GM12878 (cell line): Measurements from ENCODE around the gene CAMKK1. TPM values are rescaled to one million over a fixed set of nuclear protein-coding genes. Genes with fewer than 3 reads are reported as not detected.

ENCODE experiments used
- ATAC-seq: fragments of 200-7000 bp; cut with Tn5 transposase; 3 replicates; pipeline ENCODE4 v1.9.1; 2020; ENCODE audit warnings: mild to moderate bottlenecking, moderate library complexity
- BruUV-seq: library from RNA; stranded (reverse); fragments of 400-500 nt; replicated peaks from 2 replicates; lab custom pipeline; 2021; lab: Mats Ljungman, UMichigan
- CTCF ChIA-PET: fragments of 300-600 bp; sonication (Branson Sonifier 250); formaldehyde crosslinking; extraction: SDS; loops from one replicate; lab custom pipeline; 2021; ENCODE audit warnings: inconsistent platforms; lab: Yijun Ruan, JAX
- POLR2A ChIA-PET: fragments of 350-600 bp; formaldehyde crosslinking; extraction: SDS; loops from one replicate; lab custom pipeline; 2021; ENCODE audit warnings: inconsistent platforms; lab: Charles Lee
- RAD21 ChIA-PET: fragments of 300-600 bp; sonication (Branson Sonifier 250); formaldehyde crosslinking; loops from one replicate; lab custom pipeline; 2023; ENCODE audit warnings: antibody characterized with exemption; ENCODE audit not compliant: unreplicated experiment; lab: Charles Lee
- SMC1A ChIA-PET: fragments of 300-600 bp; sonication (Branson Sonifier 250); formaldehyde crosslinking; loops from one replicate; lab custom pipeline; 2023; ENCODE audit not compliant: unreplicated experiment, uncharacterized antibody; lab: Charles Lee
- DNase-seq: peaks from one replicate; pipeline ENCODE4 v3.0.0-alpha.2; 2011; ENCODE audit warnings: low read depth, low spot score
- FAIRE-seq: peaks from 3 replicates; lab custom pipeline; 2011; peaks lifted over from hg19 to GRCh38; lab: Jason Lieb, UNC
- H2AFZ ChIP-seq: 2 replicates; pipeline ENCODE4 v1.6.0; 2011; ENCODE audit warnings: low read depth, low read length, control low read depth; ENCODE audit not compliant: control insufficient read depth
- H3K27ac ChIP-seq: 2 replicates; pipeline ENCODE4 v1.5.1; 2011; ENCODE audit warnings: control low read depth; ENCODE audit not compliant: control insufficient read depth, insufficient read depth
- H3K27me3 ChIP-seq, 2 experiments: replicated peaks in 1 of 2; 2 replicates each; pipeline versions ENCODE4 v1.6.0 to v1.6.1; 2011; ENCODE audit warnings: low read length in 1 of 2; ENCODE audit not compliant: control insufficient read depth in 2 of 2, insufficient read depth in 2 of 2
- H3K36me3 ChIP-seq, 2 experiments: 2 replicates each; pipeline ENCODE4 v1.5.1; 2011; ENCODE audit warnings: low read length in 1 of 2; ENCODE audit not compliant: control insufficient read depth in 2 of 2, insufficient read depth in 2 of 2
- H3K4me1 ChIP-seq: 2 replicates; pipeline ENCODE4 v1.6.1; 2011; ENCODE audit warnings: mild to moderate bottlenecking, low read length, moderate library complexity, mixed read lengths; ENCODE audit not compliant: control insufficient read depth, insufficient read depth
- H3K4me2 ChIP-seq: 2 replicates; pipeline ENCODE4 v1.6.0; 2011; ENCODE audit warnings: control low read depth; ENCODE audit not compliant: control insufficient read depth, insufficient read depth
- H3K4me3 ChIP-seq: fragments of 200-600 bp; sonication (generic); 2 replicates; pipeline ENCODE4 v1.5.1; 2016
- H3K79me2 ChIP-seq: 2 replicates; pipeline ENCODE4 v1.6.0; 2011; ENCODE audit warnings: low read length; ENCODE audit not compliant: control insufficient read depth, insufficient read depth
- H3K9ac ChIP-seq: 2 replicates; pipeline ENCODE4 v1.8.0; 2011; ENCODE audit warnings: low read length, control low read depth, mixed read lengths; ENCODE audit not compliant: control insufficient read depth, insufficient read depth
- H3K9me3 ChIP-seq: replicated peaks from 3 replicates; pipeline ENCODE4 v1.5.1; 2011; ENCODE audit warnings: mild to moderate bottlenecking, low read length; ENCODE audit not compliant: control insufficient read depth, insufficient read depth
- H4K20me1 ChIP-seq: 2 replicates; pipeline ENCODE4 v1.6.0; 2011; ENCODE audit not compliant: control insufficient read depth, insufficient read depth
- BMI1 ChIP-seq: fragments of 450-650 bp; IDR thresholded peaks from 2 replicates; pipeline ENCODE4 v1.6.1; 2016; ENCODE audit warnings: mild to moderate bottlenecking, moderate library complexity, borderline replicate concordance
- CBFB ChIP-seq: IDR thresholded peaks from 2 replicates; pipeline ENCODE4 v1.6.1; 2016; ENCODE audit warnings: antibody characterized with exemption, low read depth
- JUNB ChIP-seq: IDR thresholded peaks from 2 replicates; pipeline ENCODE4 v1.6.1; 2016; ENCODE audit warnings: antibody characterized with exemption, mild to moderate bottlenecking
- MXI1 ChIP-seq: fragments of 150-350 bp; IDR thresholded peaks from 2 replicates; pipeline ENCODE4 v1.6.1; 2011; ENCODE audit warnings: low read depth, mild to moderate bottlenecking, inconsistent platforms, low read length, improper control_type of control experiment
- NFYA ChIP-seq: IDR thresholded peaks from 2 replicates; pipeline ENCODE4 v1.6.1; 2011; ENCODE audit warnings: low read depth, mild to moderate bottlenecking, low read length, improper control_type of control experiment, borderline replicate concordance
- PML ChIP-seq: IDR thresholded peaks from 2 replicates; pipeline ENCODE4 v1.6.1; 2012; ENCODE audit warnings: low read length, inconsistent platforms
- RAD51 ChIP-seq: fragments of 450-650 bp; IDR thresholded peaks from 2 replicates; pipeline ENCODE4 v1.6.1; 2016; ENCODE audit warnings: moderate library complexity, mild to moderate bottlenecking, inconsistent platforms
- SMAD5 ChIP-seq: IDR thresholded peaks from 2 replicates; pipeline ENCODE4 v1.6.1; 2016; ENCODE audit warnings: antibody characterized with exemption, low read depth
- SPI1 ChIP-seq: IDR thresholded peaks from 2 replicates; pipeline ENCODE4 v1.6.1; 2011; ENCODE audit warnings: low read depth, mild to moderate bottlenecking, low read length, moderate library complexity, borderline replicate concordance; ENCODE audit not compliant: insufficient read depth
- SRF ChIP-seq, 2 experiments: IDR thresholded peaks; 2 replicates each; pipeline ENCODE4 v1.6.1; 2011; ENCODE audit warnings: low read depth in 2 of 2, low read length in 2 of 2, mild to moderate bottlenecking in 1 of 2, moderate library complexity in 1 of 2
- TCF3 ChIP-seq: IDR thresholded peaks from 2 replicates; pipeline ENCODE4 v1.6.1; 2012; ENCODE audit warnings: low read depth, mild to moderate bottlenecking, low read length, borderline replicate concordance; ENCODE audit not compliant: insufficient read depth
- ZNF622 ChIP-seq: fragments of 450-650 bp; IDR thresholded peaks from 2 replicates; pipeline ENCODE4 v1.6.1; 2017; ENCODE audit warnings: mild to moderate bottlenecking, inconsistent platforms
- ZNF687 ChIP-seq: fragments of 450-650 bp; IDR thresholded peaks from 2 replicates; pipeline ENCODE4 v1.6.1; 2017; ENCODE audit warnings: mild to moderate bottlenecking, moderate library complexity
- WGBS: methylation state at CpG from one replicate; pipeline ENCODE4 v1.1.6; 2016; ENCODE audit warnings: low lambda C conversion rate; ENCODE audit not compliant: insufficient replicate concordance, insufficient coverage; ENCODE audit errors: missing lambda C conversion rate; 5-methylcytosine and 5-hydroxymethylcytosine counted together
- in situ Hi-C: fragments of 300-500 bp; cut with MboI; formaldehyde crosslinking; loops from 9 replicates; pipeline ENCODE4 v1.14.3; 2018; ENCODE audit warnings: mixed read lengths
- intact Hi-C: fragments of 100-400 bp; cut with micrococcal nuclease; formaldehyde crosslinking; loops from one replicate; pipeline ENCODE4 v1.14.2; 2022; ENCODE audit not compliant: unreplicated experiment
- polyA plus RNA-seq, 11 experiments: library from polyadenylated mRNA; depleted of rRNA in 4 of 11; unstranded in 6 of 11; stranded (reverse) in 5 of 11; fragments of >200 nt; fragmentation: Nextera tagmentation in 4 of 11; fragmentation: Illumina TruSeq in 1 of 11; extraction: Ambion mirVana in 4 of 11; extraction: Trizol in 1 of 11; gene quantifications; 1 replicate in 1 of 11; 2 replicates in 10 of 11; pipeline versions ENCODE4 v1.2.1 to v1.2.3, GENCODE V29; 2011 to 2016; ENCODE audit warnings: inconsistent platforms in 2 of 11, missing spikeins in 2 of 11, low read depth in 1 of 11
- total RNA-seq, 4 experiments: library from RNA; depleted of rRNA in 3 of 4; stranded (reverse); fragments of >200 nt in 3 of 4; fragmentation: Illumina TruSeq in 1 of 4; extraction: Trizol in 1 of 4; gene quantifications; 2 replicates each; pipeline versions ENCODE4 v1.2.1 to v1.2.3, GENCODE V29; 2013 to 2021

CAMKK1 gene
- total and polyA plus RNA-seq, 10 of the 15 experiments (the other 5 are each of a cell fraction or from before 2014, with no cell fraction given) = 0.06 to 0.84 (median 0.37) TPM

- Histone ChIP-seq H3K27me3 (no peaks in the 10 kb centered on the region; a peak in 1 of 4 replicates), H3K9me3 (no peaks in the 10 kb centered on the region), H3K4me1 (peaks cover 17% of the 10 kb centered on the region), H4K20me1 (no peaks in the 10 kb centered on the region), H3K79me2 (peaks cover 22% of the 10 kb centered on the region), H3K4me3 (no peak overlapping the region), H3K4me2 (peak overlapping the region; percentile 17; the same call in 1 of the 2 replicates), H3K27ac (no peak overlapping the region), H2AFZ (peak overlapping the region; percentile 1), H3K9ac (no peak overlapping the region), H3K36me3 (peaks cover 0 to 9% of the 10 kb centered on the region in 2 experiments; a peak in 2 of 4 replicates)
- no peak for TF ChIP-seq SPI1
- TF ChIP-seq JUNB = no peak
- TF ChIP-seq ZNF622 = no peak
- no peak for TF ChIP-seq SMAD5
- TF ChIP-seq TCF3 = no peak
- TF ChIP-seq MXI1 = no peak
- TF ChIP-seq BMI1 = no peak
- no peak for TF ChIP-seq SRF (IDR thresholded peaks at IDR 0.05; ENCODE audit: low read depth in 2 of 2, low read length in 2 of 2)
- TF ChIP-seq RAD51 = no peak
- TF ChIP-seq ZNF687 = no peak
- no peak for TF ChIP-seq NFYA
- TF ChIP-seq PML = no peak
- no peak for TF ChIP-seq CBFB
- BruUV-seq = no TSS peak
- 38% methylated on average over 16 of the region's 17 CpGs for WGBS
- ChIA-PET RAD21 (interaction anchor here (0.7 to 4.3 kb wide), 7 partner anchors 20 to 663 kb away, joined by 5 to 59 read pairs (median 7); partner anchors contain the start of genes CTNS and SHPK), SMC1A (interaction anchor here (0.6 to 6.5 kb wide), 9 partner anchors 10 to 227 kb away, joined by 3 to 79 read pairs (median 4); no protein-coding TSS in a partner anchor), POLR2A (interaction anchor here (0.5 to 1.2 kb wide), 3 partner anchors 28 to 297 kb away, joined by 3 to 4 read pairs (median 4); partner anchors contain the start of genes CAMKK1, CYB5D2 and ZZEF1), CTCF (interaction anchor here (0.5 to 4.9 kb wide), 29 partner anchors 8 to 330 kb away, joined by 3 to 115 read pairs (median 4); partner anchors contain the start of gene P2RX1)
- ATAC-seq (no peak), DNase-seq (no peak), FAIRE-seq (peak; percentile 95)
- intact Hi-C loops (no loop called here), in situ Hi-C loops (no loop called here)
Measured at GRCh38 chr17:3846437-3847164, 46.3 kb downstream of the CAMKK1 start.
